A375 (cell line): Measurements from ENCODE around the gene SREBF2. TPM values are rescaled to one million over a fixed set of nuclear protein-coding genes. Genes with fewer than 3 reads are reported as not detected.

Experiments used
- small RNA-seq: library from RNA; depleted of rRNA; stranded (forward); fragments of <200 nt; gene quantifications from one replicate; pipeline ENCODE3, GENCODE V24; 2014
- total RNA-seq: library from RNA; depleted of rRNA; stranded (reverse); fragments of >200 nt; shearing (Covaris generic); gene quantifications from 2 replicates; pipeline ENCODE4 v1.2.3, GENCODE V29; 2014; rRNA removed

The SREBF2 gene
- 39.7 and 51.8 TPM in 2 replicates for total RNA-seq

GRCh38 chr22:41832553-41833368, at the start of gene SREBF2:
SREBF2 (plus strand) TSS chr22:41833105; CDS start chr22:41833271, 166 bp downstream.

GRCh38 chr22:41800348-41801146, 32.4 kb upstream of the SREBF2 start, which contains the start of gene CCDC134:
CCDC134 (plus strand) TSS chr22:41800679; CDS start chr22:41808891, 8,212 bp downstream.

GRCh38 chr22:41915035-41915785, 82.3 kb downstream of the SREBF2 start, which contains the start of gene SHISA8:
SHISA8 (minus strand) TSS chr22:41915074; CDS start chr22:41914667, 407 bp downstream.

GRCh38 chr22:41946629-41947423, 113.9 kb downstream of the SREBF2 start, which contains the start of gene CENPM:
CENPM (minus strand) TSS chr22:41947152; CDS start chr22:41947076, 76 bp downstream.

GRCh38 chr22:41951898-41952474, 119.1 kb downstream of the SREBF2 start, which contains the start of gene SMIM45:
SMIM45 (plus strand) TSS chr22:41952150.

Small RNA genes within 50 kb of the gene (small RNA-seq; reads per million reads assigned to genes)
- gene MIR33A = 0.17 reads per million

Other genes starting within 250 kb of the SREBF2 start
- gene PMM1, start 243.3 kb upstream of the SREBF2 start, total RNA-seq = 13.2 and 16.8 TPM in 2 replicates
- gene DESI1, start 212.1 kb upstream of the SREBF2 start, total RNA-seq = 19.8 and 25.2 TPM in 2 replicates
- gene XRCC6, start 211.8 kb upstream of the SREBF2 start, total RNA-seq = 310 and 343 TPM in 2 replicates
- 150 and 170 TPM in 2 replicates for gene SNU13, start 144.2 kb upstream of the SREBF2 start, total RNA-seq
- 0.11 TPM in 1 of 2 replicates, not detected in the other for gene MEI1, start 133.6 kb upstream of the SREBF2 start, total RNA-seq
- 5.6 and 7.4 TPM in 2 replicates for gene CCDC134, start 32.4 kb upstream of the SREBF2 start, total RNA-seq
- gene SHISA8, start 82.0 kb downstream of the SREBF2 start, total RNA-seq = not detected in 2 replicates
- gene TNFRSF13C, start 93.7 kb downstream of the SREBF2 start, total RNA-seq = 0.34 and 0.37 TPM in 2 replicates
- gene CENPM, start 114.0 kb downstream of the SREBF2 start, total RNA-seq = 34.2 and 45.4 TPM in 2 replicates
- gene SEPTIN3, start 136.3 kb downstream of the SREBF2 start, total RNA-seq = 0.57 and 0.98 TPM in 2 replicates
- gene WBP2NL, start 165.7 kb downstream of the SREBF2 start, total RNA-seq = 0.13 TPM in 1 of 2 replicates, not detected in the other
- gene NAGA, start 237.7 kb downstream of the SREBF2 start, total RNA-seq = 12.4 and 12.5 TPM in 2 replicates
- gene PHETA2, start 241.1 kb downstream of the SREBF2 start, total RNA-seq = 0.03 TPM in 1 of 2 replicates, not detected in the other
- 9.1 and 15.2 TPM in 2 replicates for gene SMDT1, start 246.6 kb downstream of the SREBF2 start, total RNA-seq